Motor neuron (in vitro differentiated cells): Measurements from ENCODE around the gene CEP63. TPM values are rescaled to one million over a fixed set of nuclear protein-coding genes. Genes with fewer than 3 reads are reported as not detected.
"Not testable (repeated sequence)": the region's sequence is repeated elsewhere in the genome, so short reads cannot be mapped to it uniquely, and the experiment has no call there.

Source experiments
- ATAC-seq, 8 experiments: fragments of 200-7000 bp; cut with Tn5 transposase; replicated peaks in 6 of 8; 2 replicates each; pipeline ENCODE4 v1.8.0; 2021; ENCODE audit warnings: mild to moderate bottlenecking in 8 of 8, moderate library complexity in 8 of 8
- H3K27ac ChIP-seq, 2 donors: fragments of 250-450 bp; sonication (Bioruptor Pico); 2 replicates each; pipeline ENCODE4 v1.9.0; 2021; ENCODE audit warnings: antibody characterized with exemption in 2 of 2, mild to moderate bottlenecking in 2 of 2, moderate library complexity in 1 of 2
- H3K4me1 ChIP-seq, 2 donors: fragments of 250-450 bp; sonication (Bioruptor Pico); replicated peaks in 1 of 2; 2 replicates each; pipeline ENCODE4 v1.6.1; 2021; ENCODE audit warnings: antibody characterized with exemption in 2 of 2, mild to moderate bottlenecking in 2 of 2, moderate library complexity in 1 of 2
- H3K4me3 ChIP-seq, 5 donors: fragments of 250-450 bp; sonication (Bioruptor Pico); 2 replicates each; pipeline ENCODE4 v1.9.0; 2021; ENCODE audit warnings: antibody characterized with exemption in 5 of 5, mild to moderate bottlenecking in 5 of 5, moderate library complexity in 4 of 5
- WGBS, 10 experiments: fragments of 450-650 bp; shearing (Covaris generic); methylation state at CpG; one replicate each; pipeline ENCODE4 v1.0.0; 2022; 5-methylcytosine and 5-hydroxymethylcytosine counted together
- in situ Hi-C, 9 experiments: fragments of 400-800 bp; cut with MboI; loops; one replicate each; pipeline ENCODE4 v1.15.0; 2021; ENCODE audit warnings: low sequenced_read_pairs in 9 of 9, low pct_unique_long_range_greater_than_20kb in 2 of 9; ENCODE audit not compliant: unreplicated experiment in 9 of 9
- total RNA-seq, 8 experiments: library from RNA; unstranded; fragments of 300-600 nt; gene quantifications; 2 replicates each; pipeline versions ENCODE4 v1.2.3 to v1.2.4, GENCODE V29; 2022

CEP63 gene
- total RNA-seq, 8 experiments from 2014 or later: 25.0 to 43.9 (median 29.9) TPM

DNA sequence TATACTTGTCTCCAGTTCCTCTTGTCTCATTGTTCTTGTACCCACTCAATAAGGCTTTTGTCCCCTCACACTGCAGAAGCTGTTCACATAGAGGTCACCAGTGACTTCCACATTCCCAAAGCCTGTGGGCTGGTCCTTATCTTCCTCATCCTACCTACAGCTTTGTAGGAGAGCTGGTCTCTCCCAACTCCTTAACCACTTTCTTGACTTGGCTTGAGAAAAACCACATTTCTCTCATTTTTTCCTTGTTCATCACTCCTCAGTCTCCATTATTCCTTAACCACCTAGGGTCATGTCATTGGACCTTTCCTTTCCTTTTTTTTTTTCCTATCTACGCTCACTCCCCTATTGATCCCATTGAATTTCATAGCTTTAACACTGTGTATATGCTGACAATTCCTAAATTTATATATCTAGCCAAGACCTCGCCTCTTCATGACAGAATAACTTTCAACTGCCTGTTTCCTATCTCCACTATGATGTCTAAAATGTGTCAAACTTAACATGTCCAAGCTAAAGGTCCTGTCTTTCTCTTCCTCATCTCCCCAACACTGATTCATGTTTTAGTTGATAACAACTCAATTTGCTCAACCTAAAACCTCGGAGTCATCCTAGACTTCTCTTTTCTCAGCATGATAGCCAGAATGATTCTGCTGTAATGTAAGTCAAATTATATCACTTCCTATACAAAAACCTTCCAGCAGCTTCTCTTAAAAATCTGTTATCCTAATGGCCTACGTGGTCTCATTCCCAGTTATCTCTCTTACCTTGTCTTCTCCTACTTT lies 49.5 kb downstream of the CEP63 start:
- no peak for ATAC-seq
- H3K4me1 ChIP-seq: no peaks in the 10 kb centered on the region
- H3K27ac ChIP-seq: no peak overlapping the region
- no peak overlapping the region for H3K4me3 ChIP-seq
- 83 to 100% (median 95%) methylated on average over 2 to 4 of the region's 4 CpGs for WGBS, 10 experiments
- in situ Hi-C loops: no loop called here

DNA sequence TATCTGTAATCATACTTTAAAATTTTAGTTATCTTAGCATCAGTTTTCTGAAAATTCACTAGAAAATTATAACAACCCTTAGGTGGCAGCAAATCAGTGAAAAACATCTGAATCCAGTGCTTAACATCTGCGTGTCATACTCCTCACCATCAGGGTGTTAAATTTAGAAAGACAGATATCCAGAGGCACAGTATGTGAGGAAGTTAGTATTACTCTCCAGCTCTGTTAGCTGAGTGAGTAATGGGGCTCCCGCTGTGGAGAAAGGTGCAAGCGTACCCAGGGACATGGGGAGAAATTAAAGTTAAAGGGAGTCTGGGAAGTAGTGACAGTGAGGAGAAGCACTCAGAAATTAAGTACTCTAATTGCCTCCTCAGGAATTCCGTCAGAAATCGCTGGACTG lies 50.9 kb downstream of the CEP63 start:
- 44 to 100% (median 92%) methylated on average over 1 to 5 of the region's 5 CpGs; no CpG with 5 or more reads in 1 of the 10 experiments for WGBS, 10 experiments
- Histone ChIP-seq H3K4me1 (no peaks in the 10 kb centered on the region), H3K4me3 (no peak overlapping the region), H3K27ac (no peak overlapping the region)
- in situ Hi-C loops: no loop called here
- peak in 1 of 8 experiments; percentile 24 for ATAC-seq

- Histone ChIP-seq H3K4me3 (no peak overlapping the region), H3K4me1 (no peaks in the 10 kb centered on the region), H3K27ac (no peak overlapping the region)
- in situ Hi-C loops: no loop called here
- ATAC-seq: no peak
- 20 to 100% (median 89%) methylated on average over 1 to 3 of the region's 3 CpGs; no CpG with 5 or more reads in 1 of the 10 experiments for WGBS, 10 experiments
These were observed 56.6 kb downstream of the CEP63 start for GRCh38 chr3:134542287-134542958.

- 77 to 96% (median 88%) methylated on average over 2 to 3 of the region's 3 CpGs; no CpG with 5 or more reads in 2 of the 10 experiments for WGBS, 10 experiments
- in situ Hi-C loops: no loop called here
- Histone ChIP-seq H3K27ac (no peak overlapping the region), H3K4me1 (no peaks in the 10 kb centered on the region), H3K4me3 (no peak overlapping the region)
- no peak for ATAC-seq
These were observed 57.3 kb downstream of the CEP63 start for GRCh38 chr3:134543113-134543512.

DNA sequence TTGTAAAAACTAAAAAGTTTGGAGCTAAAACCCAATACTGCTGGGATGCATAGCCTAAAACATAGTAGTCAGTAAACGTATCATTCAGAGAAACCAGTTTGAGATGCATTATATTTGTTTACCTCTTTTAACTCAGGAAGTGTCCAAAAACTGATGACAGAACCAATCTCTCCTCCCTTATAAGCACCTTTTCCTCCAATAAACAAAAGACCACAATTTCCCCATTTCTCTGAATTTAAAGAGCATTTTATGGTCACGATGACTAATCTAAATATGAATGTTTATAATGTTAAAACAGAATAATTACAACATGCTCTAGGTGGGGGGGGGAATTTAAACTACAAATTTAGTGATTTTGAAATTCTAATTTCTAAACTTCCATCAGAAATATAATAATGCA lies 58.5 kb downstream of the CEP63 start:
- in situ Hi-C loops: no loop called here
- no peak for ATAC-seq
- no peak overlapping the region for H3K27ac ChIP-seq

DNA sequence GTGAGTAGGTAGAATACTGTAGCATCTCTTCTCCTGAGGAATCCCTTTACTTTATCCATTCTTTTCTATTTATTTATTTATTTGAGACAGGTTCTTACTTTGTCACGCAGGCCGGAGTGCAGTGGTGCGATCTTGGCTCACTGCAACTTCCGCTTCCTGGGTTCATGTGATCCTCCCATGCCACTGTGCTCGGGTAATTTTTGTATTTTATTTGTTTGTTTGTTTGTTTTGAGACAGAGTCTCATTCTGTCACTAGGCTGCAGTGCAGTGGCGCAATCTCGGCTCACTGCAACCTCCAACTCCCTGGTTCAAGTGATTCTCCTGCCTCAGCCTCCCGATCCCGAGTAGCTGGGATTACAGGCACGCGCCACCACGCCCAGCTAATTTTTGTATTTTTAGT lies 58.9 kb downstream of the CEP63 start:
- WGBS, 10 experiments: 89 to 100% (median 97%) methylated on average over 4 to 11 of the region's 12 CpGs; no CpG with 5 or more reads in 4 of the 10 experiments
- H3K27ac ChIP-seq, in situ Hi-C loops, ATAC-seq, H3K4me1 ChIP-seq, H3K4me3 ChIP-seq: not testable (repeated sequence)

More for the DNA sequence above, 58.5 kb downstream of the CEP63 start:
- 80 to 100% (median 98%) methylated on average over 1 to 2 of the region's 2 CpGs for WGBS, 10 experiments
- Histone ChIP-seq H3K4me3 (no peak overlapping the region), H3K4me1 (no peaks in the 10 kb centered on the region)

DNA sequence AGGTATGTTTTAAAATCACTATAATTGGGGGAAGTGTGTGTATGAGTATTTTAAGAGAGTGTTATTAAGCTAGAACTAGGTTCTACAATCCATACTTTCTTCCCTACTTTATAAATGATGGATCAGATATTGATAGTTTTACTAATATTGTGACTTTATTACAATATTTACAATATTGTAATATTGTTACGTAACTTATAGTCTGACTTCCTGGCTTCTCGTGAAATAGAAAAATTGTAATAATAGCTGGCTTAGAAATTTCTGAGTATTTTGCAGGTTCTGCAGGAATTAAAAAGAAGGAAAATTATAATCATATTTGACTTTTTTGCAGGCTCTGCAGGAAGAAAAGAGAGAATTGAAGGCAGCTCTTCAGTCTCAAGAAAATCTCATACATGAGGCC lies 60.0 kb downstream of the CEP63 start:
- Histone ChIP-seq H3K4me1 (no peaks in the 10 kb centered on the region), H3K4me3 (no peak overlapping the region), H3K27ac (no peak overlapping the region)
- in situ Hi-C loops: no loop called here
- ATAC-seq: no peak
- 93 to 100% (median 100%) methylated on average over 2 of the region's 2 CpGs for WGBS, 10 experiments

- ATAC-seq: peak in 2 of 8 experiments; percentile 44 to 64
- Histone ChIP-seq H3K4me1 (no peaks in the 10 kb centered on the region), H3K4me3 (no peak overlapping the region), H3K27ac (no peak overlapping the region)
- in situ Hi-C loops: no loop called here
These were observed 66.9 kb downstream of the CEP63 start for GRCh38 chr3:134552784-134553183.

- ATAC-seq: no peak
- in situ Hi-C loops: no loop called here
- no peak overlapping the region for H3K27ac ChIP-seq
- H3K4me1 ChIP-seq: no peaks in the 10 kb centered on the region
- no peak overlapping the region for H3K4me3 ChIP-seq
- WGBS, 10 experiments: 93 to 100% (median 100%) methylated on average over 1 to 3 of the region's 3 CpGs; no CpG with 5 or more reads in 1 of the 10 experiments
These were observed 73.7 kb downstream of the CEP63 start for GRCh38 chr3:134559591-134559990.

DNA sequence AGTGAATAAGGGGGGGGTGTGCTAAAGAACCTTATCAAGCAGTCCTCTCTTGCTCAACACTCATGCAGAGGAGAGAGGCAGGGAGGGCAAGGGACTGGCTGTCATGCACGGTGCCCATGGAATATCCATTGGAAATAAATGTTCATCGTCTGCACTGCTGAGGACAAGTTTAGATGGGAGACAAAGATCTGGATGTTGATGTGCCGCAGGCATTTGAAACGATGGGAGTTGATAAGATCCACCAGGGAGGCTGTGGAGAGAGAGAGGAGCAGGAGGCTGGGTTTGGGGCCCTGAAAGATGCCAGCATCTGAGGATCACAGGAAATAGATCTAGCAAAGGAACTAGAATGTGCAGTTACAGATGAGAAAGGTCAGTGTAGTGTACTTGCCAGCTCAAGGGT lies 76.2 kb downstream of the CEP63 start:
- Histone ChIP-seq H3K4me3 (no peak overlapping the region), H3K4me1 (no peaks in the 10 kb centered on the region), H3K27ac (no peak overlapping the region)
- WGBS, 10 experiments: 60 to 100% (median 93%) methylated on average over 1 to 4 of the region's 4 CpGs; no CpG with 5 or more reads in 2 of the 10 experiments
- no peak for ATAC-seq
- in situ Hi-C loops: no loop called here

- Histone ChIP-seq H3K4me3 (no peak overlapping the region), H3K4me1 (no peaks in the 10 kb centered on the region), H3K27ac (no peak overlapping the region)
- 36 to 100% (median 90%) methylated on average over 2 to 5 of the region's 6 CpGs; no CpG with 5 or more reads in 1 of the 10 experiments for WGBS, 10 experiments
- in situ Hi-C loops: no loop called here
- peak in 3 of 8 experiments; percentile 72 to 92 (median 83) for ATAC-seq
These were observed 77.7 kb downstream of the CEP63 start for GRCh38 chr3:134563601-134564000.

- ATAC-seq: no peak
- no peak overlapping the region for H3K27ac ChIP-seq
- no peak overlapping the region for H3K4me3 ChIP-seq
- 83 to 100% (median 94%) methylated on average over 1 to 2 of the region's 2 CpGs; no CpG with 5 or more reads in 3 of the 10 experiments for WGBS, 10 experiments
- in situ Hi-C loops: no loop called here
- H3K4me1 ChIP-seq: no peaks in the 10 kb centered on the region
These were observed 79.1 kb downstream of the CEP63 start for GRCh38 chr3:134564991-134565390.

DNA sequence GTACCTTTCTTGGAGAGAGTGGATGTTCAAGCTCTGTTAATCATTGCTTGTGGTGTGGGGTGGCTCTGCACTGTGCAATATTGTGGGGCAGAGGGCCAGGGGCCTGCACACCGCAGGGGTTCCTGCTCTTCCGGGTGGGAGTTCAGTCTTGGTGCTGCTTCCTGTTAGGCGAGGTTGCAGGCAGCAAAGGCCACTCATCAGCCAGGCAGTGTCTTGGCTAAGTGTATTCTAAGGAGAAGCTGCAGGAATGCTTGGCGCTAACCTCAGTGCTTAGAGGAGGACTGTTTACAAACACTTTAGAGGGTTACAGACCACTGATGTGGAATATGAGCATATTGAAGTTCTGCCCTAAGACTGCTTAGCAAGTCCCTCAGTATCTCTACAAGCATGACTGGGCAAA lies 81.7 kb downstream of the CEP63 start:
- H3K27ac ChIP-seq: no peak overlapping the region
- in situ Hi-C loops: no loop called here
- H3K4me1 ChIP-seq: no peaks in the 10 kb centered on the region
- ATAC-seq: no peak
- H3K4me3 ChIP-seq: no peak overlapping the region
- WGBS, 10 experiments: 33 to 100% (median 87%) methylated on average over 1 to 3 of the region's 4 CpGs; no CpG with 5 or more reads in 4 of the 10 experiments
